Liver (tissue), 9 donors: ENCODE measurements around the gene ZBTB38. TPM values are rescaled to one million over a fixed set of nuclear protein-coding genes. Genes with fewer than 3 reads are reported as not detected.

Experiments
- DNase-seq: peaks from one replicate; pipeline ENCODE4 v3.0.0-alpha.2; 2017; ENCODE audit warnings: low spot score
- H3K27ac ChIP-seq, 2 donors: one replicate each; pipeline ENCODE4 v1.7.0; 2013; ENCODE audit warnings: inconsistent platforms in 2 of 2, low read length in 2 of 2, control low read depth in 1 of 2, low read depth in 1 of 2, mild to moderate bottlenecking in 1 of 2
- H3K27me3 ChIP-seq, 4 donors: one replicate each; pipeline versions ENCODE4 v1.6.1 to v1.7.0; 2013; ENCODE audit warnings: low read length in 3 of 4, inconsistent platforms in 1 of 4, mild to moderate bottlenecking in 1 of 4, moderate library complexity in 1 of 4; ENCODE audit not compliant: control insufficient read depth in 4 of 4, insufficient read depth in 4 of 4
- H3K36me3 ChIP-seq, 4 donors: one replicate each; pipeline versions ENCODE4 v1.6.1 to v1.7.0; 2013; ENCODE audit warnings: low read length in 3 of 4, mild to moderate bottlenecking in 3 of 4, low read depth in 1 of 4, moderate library complexity in 1 of 4; ENCODE audit not compliant: control insufficient read depth in 4 of 4, insufficient read depth in 3 of 4
- H3K4me1 ChIP-seq, 4 donors: one replicate each; pipeline versions ENCODE4 v1.6.1 to v1.7.0; 2013; ENCODE audit warnings: low read length in 3 of 4, mild to moderate bottlenecking in 3 of 4, moderate library complexity in 1 of 4; ENCODE audit not compliant: control insufficient read depth in 4 of 4, insufficient read depth in 4 of 4
- H3K4me3 ChIP-seq, 3 donors: one replicate each; pipeline versions ENCODE4 v1.6.1 to v1.7.0; 2013; ENCODE audit warnings: low read length in 3 of 3, control low read depth in 1 of 3, low read depth in 1 of 3, mild to moderate bottlenecking in 1 of 3
- H3K9ac ChIP-seq, 2 donors: one replicate each; pipeline ENCODE4 v1.7.0; 2013; ENCODE audit warnings: low read length in 2 of 2, mild to moderate bottlenecking in 2 of 2, moderate library complexity in 2 of 2, control low read depth in 1 of 2, low read depth in 1 of 2
- H3K9me3 ChIP-seq, 4 donors: one replicate each; pipeline versions ENCODE4 v1.6.1 to v1.7.0; 2013; ENCODE audit warnings: low read length in 3 of 4; ENCODE audit not compliant: control insufficient read depth in 4 of 4
- ATF3 ChIP-seq: IDR thresholded peaks from 2 replicates; pipeline ENCODE4 v1.6.1; 2016; ENCODE audit warnings: antibody characterized with exemption
- CTCF ChIP-seq: fragments of 150-350 bp; IDR thresholded peaks from 2 replicates; pipeline ENCODE4 v1.5.1; 2017; ENCODE audit warnings: improper control_type of control experiment, low read depth, low read length; ENCODE audit not compliant: missing input control
- EGR1 ChIP-seq, 2 donors: IDR thresholded peaks; 2 replicates each; pipeline ENCODE4 v1.6.1; 2016 to 2018; ENCODE audit warnings: antibody characterized with exemption in 2 of 2, low read depth in 2 of 2
- FOXA1 ChIP-seq: IDR thresholded peaks from 2 replicates; pipeline ENCODE4 v1.6.1; 2016; ENCODE audit warnings: antibody characterized with exemption
- FOXA2 ChIP-seq: IDR thresholded peaks from 2 replicates; pipeline ENCODE4 v1.6.1; 2016; ENCODE audit warnings: antibody characterized with exemption
- GABPA ChIP-seq, 2 donors: IDR thresholded peaks in 1 of 2; conservative IDR thresholded peaks in 1 of 2; 2 replicates each; pipeline ENCODE4 v1.6.1; 2016; ENCODE audit warnings: antibody characterized with exemption in 2 of 2, mild to moderate bottlenecking in 1 of 2, moderate library complexity in 1 of 2
- HNF4A ChIP-seq, 2 donors: conservative IDR thresholded peaks; 2 replicates each; pipeline ENCODE4 v1.6.1; 2016; ENCODE audit warnings: antibody characterized with exemption in 2 of 2, mild to moderate bottlenecking in 2 of 2
- HNF4G ChIP-seq: IDR thresholded peaks from 2 replicates; pipeline ENCODE4 v1.6.1; 2016; ENCODE audit warnings: antibody characterized with exemption
- JUND ChIP-seq, 2 donors: IDR thresholded peaks; 2 replicates each; pipeline ENCODE4 v1.6.1; 2016; ENCODE audit warnings: antibody characterized with exemption in 2 of 2
- MAX ChIP-seq: IDR thresholded peaks from 2 replicates; pipeline ENCODE4 v1.6.1; 2016; ENCODE audit warnings: antibody characterized with exemption
- NR2F2 ChIP-seq: IDR thresholded peaks from 2 replicates; pipeline ENCODE4 v1.6.1; 2016; ENCODE audit warnings: antibody characterized with exemption
- RAD21 ChIP-seq, 2 donors: IDR thresholded peaks; 2 replicates each; pipeline ENCODE4 v1.6.1; 2016; ENCODE audit warnings: antibody characterized with exemption in 2 of 2, mild to moderate bottlenecking in 2 of 2
- REST ChIP-seq: IDR thresholded peaks from 2 replicates; pipeline ENCODE4 v1.6.1; 2016; ENCODE audit warnings: antibody characterized with exemption, mild to moderate bottlenecking
- RXRA ChIP-seq, 2 donors: IDR thresholded peaks; 2 replicates each; pipeline ENCODE4 v1.6.1; 2017 to 2018; ENCODE audit warnings: antibody characterized with exemption in 2 of 2, mild to moderate bottlenecking in 1 of 2
- SP1 ChIP-seq: IDR thresholded peaks from 2 replicates; pipeline ENCODE4 v1.6.1; 2018; ENCODE audit warnings: antibody characterized with exemption, mild to moderate bottlenecking
- TAF1 ChIP-seq: conservative IDR thresholded peaks from 2 replicates; pipeline ENCODE4 v1.6.1; 2016; ENCODE audit warnings: antibody characterized with exemption, mild to moderate bottlenecking
- YY1 ChIP-seq: IDR thresholded peaks from 2 replicates; pipeline ENCODE4 v1.6.1; 2016; ENCODE audit warnings: antibody characterized with exemption, mild to moderate bottlenecking
- ZBTB33 ChIP-seq: IDR thresholded peaks from 2 replicates; pipeline ENCODE4 v1.6.1; 2016; ENCODE audit warnings: antibody characterized with exemption
- polyA plus RNA-seq, 2 donors: library from polyadenylated mRNA; stranded (reverse) in 1 of 2; unstranded in 1 of 2; fragments of 200-250 nt in 1 of 2; fragments of >200 nt in 1 of 2; fragmentation: Nextera tagmentation in 1 of 2; extraction: Ambion mirVana in 1 of 2; gene quantifications; one replicate each; pipeline versions ENCODE4 v1.2.1 to v1.2.3, GENCODE V29; 2013 to 2015
- total RNA-seq, 2 donors: library from RNA; depleted of rRNA; stranded (reverse); fragments of >200 nt; gene quantifications; one replicate each; pipeline ENCODE4 v1.2.3, GENCODE V29; 2014
- donor health status: healthy.
- donor health status: healthy.
- donor health status: healthy.
- donor health status: healthy.
- donor health status: healthy.

The ZBTB38 gene
- total and polyA plus RNA-seq, 4 donors: 9.5 to 57.3 (median 19.5) TPM

GRCh38 chr3:141373232-141373631 is 4.9 kb downstream of the ZBTB38 start:
- Histone ChIP-seq H3K27ac (no peak overlapping the region), H3K9ac (no peak overlapping the region), H3K27me3 (no peaks in the 10 kb centered on the region), H3K4me3 (no peak overlapping the region), H3K9me3 (no peaks in the 10 kb centered on the region), H3K4me1 (peaks cover 0 to 3% (median 0%) of the 10 kb centered on the region in 4 donors), H3K36me3 (no peaks in the 10 kb centered on the region)
- DNase-seq: no peak
- TF ChIP-seq CTCF: no peak
- TF ChIP-seq HNF4G: no peak
- no peak for TF ChIP-seq ATF3
- no peak for TF ChIP-seq HNF4A (conservative IDR thresholded peaks at IDR 0.05)
- no peak for TF ChIP-seq FOXA2
- TF ChIP-seq JUND (IDR thresholded peaks at IDR 0.05): no peak
- TF ChIP-seq MAX: no peak
- no peak for TF ChIP-seq RXRA (IDR thresholded peaks at IDR 0.05)
- no peak for TF ChIP-seq EGR1 (IDR thresholded peaks at IDR 0.05; ENCODE audit: low read depth in 2 of 2)
- no peak for TF ChIP-seq NR2F2
- TF ChIP-seq YY1: no peak
- TF ChIP-seq FOXA1: no peak
- no peak for TF ChIP-seq SP1
- TF ChIP-seq REST: no peak
- no peak for TF ChIP-seq GABPA (IDR thresholded peaks at IDR 0.05 in 1 of 2, conservative IDR thresholded peaks at IDR 0.05 in 1 of 2)
- TF ChIP-seq RAD21 (IDR thresholded peaks at IDR 0.05): no peak
- no peak for TF ChIP-seq TAF1
- no peak for TF ChIP-seq ZBTB33
